Panc1 (cell line): Measurements from ENCODE around the gene ENOX2.

Source experiments
- POLR2AphosphoS5 ChIP-seq: IDR thresholded peaks from 2 replicates; pipeline ENCODE4 v1.6.1; 2012; ENCODE audit warnings: mild to moderate bottlenecking, low read depth, low read length, moderate library complexity
- SIN3A ChIP-seq: IDR thresholded peaks from 2 replicates; pipeline ENCODE4 v1.6.1; 2012; ENCODE audit warnings: low read depth, mild to moderate bottlenecking, low read length, moderate library complexity, borderline replicate concordance; ENCODE audit not compliant: insufficient read depth
- TF ChIP-seq, protein P1 (sequence below): fragments of 450-650 bp; IDR thresholded peaks from 2 replicates; pipeline ENCODE4 v1.5.1; 2017; ENCODE audit warnings: mild to moderate bottlenecking
- TF ChIP-seq, protein P2 (sequence below), 2 experiments: IDR thresholded peaks; 2 replicates each; pipeline ENCODE4 v1.6.1; 2011 to 2012; ENCODE audit warnings: low read depth in 2 of 2, control low read depth in 1 of 2, low read length in 1 of 2, mild to moderate bottlenecking in 1 of 2, moderate library complexity in 1 of 2; ENCODE audit not compliant: insufficient read depth in 1 of 2

DNA sequence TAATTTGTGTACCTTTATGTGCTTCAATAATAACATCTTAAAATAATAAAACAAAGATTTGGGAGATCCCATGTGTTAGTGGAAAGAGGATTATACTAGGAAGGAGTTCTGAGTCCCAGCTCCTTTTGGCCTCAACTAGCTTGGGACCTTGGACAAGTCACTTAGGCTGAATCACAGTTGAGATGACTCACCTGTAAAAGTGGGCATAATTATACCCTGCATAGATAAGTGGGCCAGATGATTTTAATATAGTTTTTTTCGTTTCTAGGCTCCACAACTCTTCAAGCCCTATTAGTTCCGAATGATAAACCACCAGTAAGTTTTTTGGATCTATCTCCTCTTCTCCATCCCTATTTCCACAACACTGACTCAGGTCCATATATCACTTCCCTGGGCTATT lies 131.8 kb downstream of the ENOX2 start:
- TF ChIP-seq, protein P1, sequence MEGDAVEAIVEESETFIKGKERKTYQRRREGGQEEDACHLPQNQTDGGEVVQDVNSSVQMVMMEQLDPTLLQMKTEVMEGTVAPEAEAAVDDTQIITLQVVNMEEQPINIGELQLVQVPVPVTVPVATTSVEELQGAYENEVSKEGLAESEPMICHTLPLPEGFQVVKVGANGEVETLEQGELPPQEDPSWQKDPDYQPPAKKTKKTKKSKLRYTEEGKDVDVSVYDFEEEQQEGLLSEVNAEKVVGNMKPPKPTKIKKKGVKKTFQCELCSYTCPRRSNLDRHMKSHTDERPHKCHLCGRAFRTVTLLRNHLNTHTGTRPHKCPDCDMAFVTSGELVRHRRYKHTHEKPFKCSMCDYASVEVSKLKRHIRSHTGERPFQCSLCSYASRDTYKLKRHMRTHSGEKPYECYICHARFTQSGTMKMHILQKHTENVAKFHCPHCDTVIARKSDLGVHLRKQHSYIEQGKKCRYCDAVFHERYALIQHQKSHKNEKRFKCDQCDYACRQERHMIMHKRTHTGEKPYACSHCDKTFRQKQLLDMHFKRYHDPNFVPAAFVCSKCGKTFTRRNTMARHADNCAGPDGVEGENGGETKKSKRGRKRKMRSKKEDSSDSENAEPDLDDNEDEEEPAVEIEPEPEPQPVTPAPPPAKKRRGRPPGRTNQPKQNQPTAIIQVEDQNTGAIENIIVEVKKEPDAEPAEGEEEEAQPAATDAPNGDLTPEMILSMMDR: no peak
- TF ChIP-seq POLR2AphosphoS5: no peak
- TF ChIP-seq, protein P2, sequence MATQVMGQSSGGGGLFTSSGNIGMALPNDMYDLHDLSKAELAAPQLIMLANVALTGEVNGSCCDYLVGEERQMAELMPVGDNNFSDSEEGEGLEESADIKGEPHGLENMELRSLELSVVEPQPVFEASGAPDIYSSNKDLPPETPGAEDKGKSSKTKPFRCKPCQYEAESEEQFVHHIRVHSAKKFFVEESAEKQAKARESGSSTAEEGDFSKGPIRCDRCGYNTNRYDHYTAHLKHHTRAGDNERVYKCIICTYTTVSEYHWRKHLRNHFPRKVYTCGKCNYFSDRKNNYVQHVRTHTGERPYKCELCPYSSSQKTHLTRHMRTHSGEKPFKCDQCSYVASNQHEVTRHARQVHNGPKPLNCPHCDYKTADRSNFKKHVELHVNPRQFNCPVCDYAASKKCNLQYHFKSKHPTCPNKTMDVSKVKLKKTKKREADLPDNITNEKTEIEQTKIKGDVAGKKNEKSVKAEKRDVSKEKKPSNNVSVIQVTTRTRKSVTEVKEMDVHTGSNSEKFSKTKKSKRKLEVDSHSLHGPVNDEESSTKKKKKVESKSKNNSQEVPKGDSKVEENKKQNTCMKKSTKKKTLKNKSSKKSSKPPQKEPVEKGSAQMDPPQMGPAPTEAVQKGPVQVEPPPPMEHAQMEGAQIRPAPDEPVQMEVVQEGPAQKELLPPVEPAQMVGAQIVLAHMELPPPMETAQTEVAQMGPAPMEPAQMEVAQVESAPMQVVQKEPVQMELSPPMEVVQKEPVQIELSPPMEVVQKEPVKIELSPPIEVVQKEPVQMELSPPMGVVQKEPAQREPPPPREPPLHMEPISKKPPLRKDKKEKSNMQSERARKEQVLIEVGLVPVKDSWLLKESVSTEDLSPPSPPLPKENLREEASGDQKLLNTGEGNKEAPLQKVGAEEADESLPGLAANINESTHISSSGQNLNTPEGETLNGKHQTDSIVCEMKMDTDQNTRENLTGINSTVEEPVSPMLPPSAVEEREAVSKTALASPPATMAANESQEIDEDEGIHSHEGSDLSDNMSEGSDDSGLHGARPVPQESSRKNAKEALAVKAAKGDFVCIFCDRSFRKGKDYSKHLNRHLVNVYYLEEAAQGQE (IDR thresholded peaks at IDR 0.05; ENCODE audit: insufficient read depth in 1 of 2, low read depth in 2 of 2, low read length in 1 of 2): no peak
- no peak for TF ChIP-seq SIN3A
